SU-DHL-6 (cell line): Measurements from ENCODE around the gene INPP4A.

Experiments
- H2AFZ ChIP-seq: fragments of 200-600 bp; sonication (generic); 2 replicates; pipeline ENCODE4 v1.6.1; 2014; ENCODE audit warnings: low read depth, mild to moderate bottlenecking, moderate library complexity, mixed read lengths, antibody characterized with exemption, low read length; ENCODE audit not compliant: severe bottlenecking
- H3F3A ChIP-seq: fragments of 200-600 bp; shearing (Covaris generic); 2 replicates; pipeline ENCODE4 v1.6.0; 2016; ENCODE audit warnings: antibody characterized with exemption, mild to moderate bottlenecking; ENCODE audit not compliant: insufficient read depth
- H3K27ac ChIP-seq: fragments of 200-600 bp; sonication (generic); 2 replicates; pipeline ENCODE4 v1.5.1; 2016; ENCODE audit warnings: low read depth, mild to moderate bottlenecking, low read length, moderate library complexity, mixed read lengths
- H3K27me3 ChIP-seq: fragments of 200-600 bp; sonication (generic), shearing (Covaris generic); 2 replicates; pipeline ENCODE4 v1.6.0; 2014; ENCODE audit warnings: mild to moderate bottlenecking, low read length
- H3K36me3 ChIP-seq: fragments of 200-600 bp; sonication (generic); 2 replicates; pipeline ENCODE4 v1.6.1; 2014; ENCODE audit warnings: mild to moderate bottlenecking, low read length, mixed read lengths
- H3K4me2 ChIP-seq: fragments of 300-600, 200-600 bp; shearing (Covaris generic), sonication (generic); 2 replicates; pipeline ENCODE4 v1.6.0; 2014; ENCODE audit warnings: low read length, low read depth, mild to moderate bottlenecking; ENCODE audit not compliant: poor library complexity, severe bottlenecking
- H3K4me3 ChIP-seq: fragments of 200-600 bp; sonication (generic); 2 replicates; pipeline ENCODE4 v1.5.1; 2014; ENCODE audit warnings: antibody characterized with exemption, low read length, mild to moderate bottlenecking, mixed read lengths; ENCODE audit not compliant: insufficient read depth, poor library complexity, severe bottlenecking
- H3K79me2 ChIP-seq: fragments of 200-600 bp; sonication (generic); 2 replicates; pipeline ENCODE4 v1.6.1; 2014; ENCODE audit warnings: mild to moderate bottlenecking, low read length, moderate library complexity; ENCODE audit not compliant: insufficient read depth
- H3K9ac ChIP-seq: fragments of 200-600 bp; sonication (generic); 2 replicates; pipeline ENCODE4 v1.7.0; 2014; ENCODE audit warnings: mild to moderate bottlenecking, low read length
- H3K9me2 ChIP-seq: fragments of 200-600 bp; sonication (generic); replicated peaks from 2 replicates; pipeline ENCODE4 v1.6.1; 2014; ENCODE audit warnings: low read length; ENCODE audit not compliant: insufficient read depth
- H3K9me3 ChIP-seq: fragments of 200-600 bp; sonication (generic); 2 replicates; pipeline ENCODE4 v1.6.1; 2014; ENCODE audit warnings: low read length, mixed read lengths; ENCODE audit not compliant: insufficient read depth
- H4K20me1 ChIP-seq: fragments of 200-600 bp; sonication (generic); 2 replicates; pipeline ENCODE4 v1.6.1; 2014; ENCODE audit warnings: low read depth, mild to moderate bottlenecking, antibody characterized with exemption, low read length, moderate library complexity, mixed read lengths
- EZH2phosphoT487 ChIP-seq: fragments of 200-600 bp; sonication (generic), shearing (Covaris generic); conservative IDR thresholded peaks from 2 replicates; pipeline ENCODE4 v1.6.1; 2018; ENCODE audit warnings: mild to moderate bottlenecking, antibody characterized with exemption, low read length, moderate library complexity, mixed read lengths
- TF ChIP-seq, protein P1 (sequence below): fragments of 200-600 bp; sonication (generic); IDR thresholded peaks from one replicate; pipeline ENCODE4 v1.5.1; 2017; ENCODE audit warnings: antibody characterized with exemption, mild to moderate bottlenecking, low read length, moderate library complexity; ENCODE audit not compliant: insufficient read depth, poor library complexity, severe bottlenecking

INPP4A gene

GRCh38 chr2:98416383-98417159 is 28.1 kb upstream of the INPP4A start:
- H3K27me3 ChIP-seq: no peaks in the 10 kb centered on the region
- no peak overlapping the region for H3K4me3 ChIP-seq
- no peaks in the 10 kb centered on the region for H3F3A ChIP-seq
- H3K9me2 ChIP-seq: no peaks in the 10 kb centered on the region
- H4K20me1 ChIP-seq: no peaks in the 10 kb centered on the region
- H3K9ac ChIP-seq: no peak overlapping the region
- no peak for TF ChIP-seq EZH2phosphoT487
- TF ChIP-seq, protein P1, sequence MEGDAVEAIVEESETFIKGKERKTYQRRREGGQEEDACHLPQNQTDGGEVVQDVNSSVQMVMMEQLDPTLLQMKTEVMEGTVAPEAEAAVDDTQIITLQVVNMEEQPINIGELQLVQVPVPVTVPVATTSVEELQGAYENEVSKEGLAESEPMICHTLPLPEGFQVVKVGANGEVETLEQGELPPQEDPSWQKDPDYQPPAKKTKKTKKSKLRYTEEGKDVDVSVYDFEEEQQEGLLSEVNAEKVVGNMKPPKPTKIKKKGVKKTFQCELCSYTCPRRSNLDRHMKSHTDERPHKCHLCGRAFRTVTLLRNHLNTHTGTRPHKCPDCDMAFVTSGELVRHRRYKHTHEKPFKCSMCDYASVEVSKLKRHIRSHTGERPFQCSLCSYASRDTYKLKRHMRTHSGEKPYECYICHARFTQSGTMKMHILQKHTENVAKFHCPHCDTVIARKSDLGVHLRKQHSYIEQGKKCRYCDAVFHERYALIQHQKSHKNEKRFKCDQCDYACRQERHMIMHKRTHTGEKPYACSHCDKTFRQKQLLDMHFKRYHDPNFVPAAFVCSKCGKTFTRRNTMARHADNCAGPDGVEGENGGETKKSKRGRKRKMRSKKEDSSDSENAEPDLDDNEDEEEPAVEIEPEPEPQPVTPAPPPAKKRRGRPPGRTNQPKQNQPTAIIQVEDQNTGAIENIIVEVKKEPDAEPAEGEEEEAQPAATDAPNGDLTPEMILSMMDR: no peak
- no peak overlapping the region for H2AFZ ChIP-seq
- no peaks in the 10 kb centered on the region for H3K36me3 ChIP-seq
- H3K4me2 ChIP-seq: no peak overlapping the region
- H3K27ac ChIP-seq: no peak overlapping the region
- no peaks in the 10 kb centered on the region for H3K79me2 ChIP-seq
- H3K9me3 ChIP-seq: peaks cover 8% of the 10 kb centered on the region; the same call in 1 of the 2 replicates

- Histone ChIP-seq H3K9me3 (peaks cover 18% of the 10 kb centered on the region; the same call in 1 of the 2 replicates), H3K79me2 (no peaks in the 10 kb centered on the region), H3K27me3 (no peaks in the 10 kb centered on the region), H3K4me2 (no peak overlapping the region), H2AFZ (no peak overlapping the region), H3F3A (no peaks in the 10 kb centered on the region), H3K27ac (no peak overlapping the region), H3K4me3 (no peak overlapping the region), H3K9ac (no peak overlapping the region), H3K9me2 (no peaks in the 10 kb centered on the region), H3K36me3 (no peaks in the 10 kb centered on the region), H4K20me1 (no peaks in the 10 kb centered on the region)
- TF ChIP-seq, protein P1: no peak
- no peak for TF ChIP-seq EZH2phosphoT487
These were observed 25.1 kb upstream of the INPP4A start for GRCh38 chr2:98419544-98419943.

- Histone ChIP-seq H3K9me2 (no peaks in the 10 kb centered on the region), H3K9me3 (peaks cover 13% of the 10 kb centered on the region; the same call in 1 of the 2 replicates), H3K27ac (no peak overlapping the region), H3K27me3 (no peaks in the 10 kb centered on the region), H3K79me2 (no peaks in the 10 kb centered on the region), H3K4me2 (no peak overlapping the region), H3K4me3 (no peak overlapping the region), H3K36me3 (no peaks in the 10 kb centered on the region), H3F3A (no peaks in the 10 kb centered on the region), H2AFZ (no peak overlapping the region), H3K9ac (no peak overlapping the region), H4K20me1 (no peaks in the 10 kb centered on the region)
- TF ChIP-seq, protein P1: no peak
- TF ChIP-seq EZH2phosphoT487: no peak
These were observed 24.5 kb upstream of the INPP4A start for GRCh38 chr2:98419977-98420725.
